ENCODE measurements around the gene DMXL1.

DNA sequence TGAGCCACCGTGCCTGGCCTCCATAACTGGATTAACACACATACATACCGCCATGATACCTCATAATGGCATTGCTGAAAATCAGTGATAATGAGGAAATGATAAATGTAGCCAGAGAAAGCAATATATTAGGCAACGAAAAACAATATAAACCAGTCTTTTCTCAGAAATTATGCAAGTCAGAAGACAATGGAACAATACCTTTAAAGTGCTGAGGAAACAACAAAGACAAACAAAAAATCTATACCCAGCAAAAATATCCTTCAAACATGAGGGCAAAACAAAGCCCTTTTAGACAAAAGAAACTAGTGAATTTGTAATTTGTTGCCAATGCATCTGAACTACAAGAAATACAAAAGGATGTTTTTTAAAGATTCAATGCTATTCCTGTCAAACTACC lies 186.7 kb downstream of the DMXL1 start:
- TF ChIP-seq, protein P1, sequence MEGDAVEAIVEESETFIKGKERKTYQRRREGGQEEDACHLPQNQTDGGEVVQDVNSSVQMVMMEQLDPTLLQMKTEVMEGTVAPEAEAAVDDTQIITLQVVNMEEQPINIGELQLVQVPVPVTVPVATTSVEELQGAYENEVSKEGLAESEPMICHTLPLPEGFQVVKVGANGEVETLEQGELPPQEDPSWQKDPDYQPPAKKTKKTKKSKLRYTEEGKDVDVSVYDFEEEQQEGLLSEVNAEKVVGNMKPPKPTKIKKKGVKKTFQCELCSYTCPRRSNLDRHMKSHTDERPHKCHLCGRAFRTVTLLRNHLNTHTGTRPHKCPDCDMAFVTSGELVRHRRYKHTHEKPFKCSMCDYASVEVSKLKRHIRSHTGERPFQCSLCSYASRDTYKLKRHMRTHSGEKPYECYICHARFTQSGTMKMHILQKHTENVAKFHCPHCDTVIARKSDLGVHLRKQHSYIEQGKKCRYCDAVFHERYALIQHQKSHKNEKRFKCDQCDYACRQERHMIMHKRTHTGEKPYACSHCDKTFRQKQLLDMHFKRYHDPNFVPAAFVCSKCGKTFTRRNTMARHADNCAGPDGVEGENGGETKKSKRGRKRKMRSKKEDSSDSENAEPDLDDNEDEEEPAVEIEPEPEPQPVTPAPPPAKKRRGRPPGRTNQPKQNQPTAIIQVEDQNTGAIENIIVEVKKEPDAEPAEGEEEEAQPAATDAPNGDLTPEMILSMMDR (conservative IDR thresholded peaks at IDR 0.05; ENCODE audit: low read depth, low read length) = no peak
- no peak for TF ChIP-seq EZH2phosphoT487 (IDR thresholded peaks at IDR 0.05; ENCODE audit: borderline replicate concordance, low read length)
- no peak for TF ChIP-seq EZH2 (IDR thresholded peaks at IDR 0.05; ENCODE audit: low read length, unreplicated experiment)
